GM12878 (cell line): ENCODE data around the gene GPR31.

Experiments used
- CREM ChIP-seq: IDR thresholded peaks from 2 replicates; pipeline ENCODE4 v1.6.1; 2014; ENCODE audit warnings: antibody characterized with exemption, low read depth
- SREBF1 ChIP-seq: IDR thresholded peaks from 2 replicates; pipeline ENCODE4 v1.6.1; 2012; ENCODE audit warnings: mild to moderate bottlenecking, low read length

DNA sequence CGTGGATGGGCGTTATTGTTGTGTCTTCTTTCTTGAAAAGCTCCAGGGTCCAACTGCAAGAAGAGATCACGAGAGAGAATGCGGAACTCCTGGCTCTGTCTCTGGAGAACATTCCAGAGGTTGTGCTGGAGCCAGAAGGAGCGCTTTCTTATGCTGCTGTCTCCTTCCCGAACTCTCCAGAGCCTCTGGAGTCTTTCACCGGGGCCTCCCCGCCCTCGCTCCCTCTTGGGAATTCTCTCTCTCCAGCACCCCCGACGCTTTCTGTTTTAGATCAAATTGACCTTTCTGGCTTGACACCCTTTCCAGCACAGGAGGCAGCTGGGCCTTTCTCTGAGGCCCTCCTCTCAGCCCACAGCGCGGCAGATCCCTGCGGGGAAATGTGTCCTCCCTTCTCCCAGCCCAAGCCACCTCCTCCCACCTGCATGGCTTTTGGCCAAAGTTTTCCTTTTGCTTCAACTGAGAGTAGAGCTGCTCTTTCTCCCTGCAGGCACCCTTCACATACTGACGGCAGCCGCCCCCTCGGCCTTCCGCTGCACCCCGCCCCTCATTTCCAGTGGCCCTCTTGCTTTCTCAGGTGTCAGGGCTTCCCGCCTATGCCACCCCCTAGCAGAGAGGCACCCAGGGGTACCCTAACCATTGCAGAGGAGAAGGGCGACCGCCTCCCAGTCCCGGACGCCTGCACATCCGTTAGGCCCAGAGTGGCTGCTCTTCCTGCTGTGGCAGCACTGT is 41.5 kb downstream of the GPR31 start:
- TF ChIP-seq CREM (no peak), SREBF1 (no peak)
